GM18508 (cell line): ENCODE measurements around the gene UBA7.
"Not testable (repeated sequence)": the region's sequence is repeated elsewhere in the genome, so short reads cannot be mapped to it uniquely, and the experiment has no call there.

ENCODE experiments used
- ATAC-seq: cut with Tn5 transposase; IDR thresholded peaks from one replicate; pipeline ENCODE4 v1.9.1; 2021; ENCODE audit warnings: moderate number of reproducible peaks; ENCODE audit not compliant: insufficient read depth, unreplicated experiment

The UBA7 gene

GRCh38 chr3:49787182-49787464 lies 26.6 kb downstream of the UBA7 start:
- no peak for ATAC-seq

DNA sequence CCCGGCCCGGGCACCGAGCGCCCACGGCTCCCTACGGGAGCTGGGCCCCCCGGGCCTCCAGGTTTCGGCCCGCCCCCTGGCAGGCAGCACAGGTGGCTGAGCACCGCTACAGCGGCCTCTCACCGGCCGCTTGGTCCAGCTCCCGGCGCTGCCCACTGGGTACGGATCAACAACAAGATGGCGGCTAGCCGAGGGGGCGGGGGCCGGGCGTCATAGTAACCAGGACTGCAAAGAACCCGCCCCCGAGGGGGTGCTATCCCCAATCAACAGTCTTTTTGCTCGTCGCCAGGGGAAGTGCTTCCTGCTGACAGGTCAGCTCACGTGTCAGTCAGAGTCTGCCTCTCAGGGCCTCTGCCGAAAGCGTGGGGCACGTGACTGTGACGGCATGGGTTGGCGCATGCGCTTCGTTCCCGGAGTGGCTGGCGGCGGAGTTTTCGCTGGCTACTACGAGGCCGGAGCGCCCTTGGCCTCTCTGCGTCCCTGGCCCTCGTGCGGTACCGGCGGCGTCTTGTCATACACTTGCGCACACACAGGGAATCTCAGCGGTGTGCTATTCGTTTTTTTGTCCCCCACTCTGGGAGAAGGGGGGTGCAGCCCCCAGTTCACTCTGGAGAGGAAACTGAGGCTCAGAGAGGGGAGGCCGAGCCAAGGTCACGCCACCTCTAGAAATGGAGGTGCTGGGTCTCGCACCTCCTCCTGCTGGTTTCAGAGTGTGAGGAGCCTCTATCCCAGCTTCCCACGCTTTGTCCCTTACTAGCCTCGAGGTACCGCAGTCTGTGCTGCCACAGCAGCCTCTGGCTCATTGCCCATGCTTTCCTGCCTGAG lies 27.2 kb downstream of the UBA7 start, which contains the start of gene IP6K1:
IP6K1 (minus strand) TSS at position 186 of the 825 bp plus-strand sequence. CDS start 38,502 bp downstream, outside the sequence.
- peak; percentile 88 for ATAC-seq

DNA sequence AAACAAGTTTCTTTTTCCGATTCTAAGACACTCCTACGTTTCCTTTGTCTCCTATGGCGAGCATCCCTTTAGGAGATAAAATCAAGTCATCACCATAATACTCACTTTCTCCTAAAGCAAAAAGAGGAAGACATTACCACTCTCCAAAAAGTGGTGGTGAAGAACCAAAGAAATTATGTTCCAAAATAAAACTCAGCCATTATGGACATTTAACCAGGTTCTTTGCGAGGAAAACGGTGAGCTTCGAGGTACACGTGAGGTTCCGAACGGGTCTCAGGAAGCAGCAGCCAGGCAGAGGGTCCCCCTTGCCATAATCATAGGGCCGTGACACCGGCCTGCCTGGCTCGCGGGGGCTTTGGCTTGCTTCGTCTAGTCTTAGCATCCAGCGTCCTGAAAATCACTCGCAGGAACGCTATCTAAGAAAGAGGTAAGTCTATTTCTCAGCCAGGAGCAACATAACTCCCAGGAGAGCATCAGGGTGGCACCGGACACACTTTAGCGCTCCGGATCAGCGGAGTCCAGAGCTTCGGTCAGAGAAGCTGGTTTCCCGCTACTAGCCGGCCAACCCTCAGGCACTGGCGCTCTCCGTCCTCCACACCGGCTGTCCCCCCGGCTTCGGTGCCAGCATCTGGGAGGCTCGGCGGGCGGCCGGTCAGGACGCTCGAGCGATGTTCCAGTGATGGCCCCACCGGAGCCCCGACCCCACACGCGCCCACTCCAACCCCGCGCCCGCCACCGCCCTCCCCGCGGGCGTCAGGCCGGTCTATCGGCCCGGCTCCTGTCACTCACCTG lies 28.0 kb downstream of the UBA7 start:
- peak; percentile 17 for ATAC-seq

- not testable (repeated sequence) for ATAC-seq
Measured at GRCh38 chr3:49782277-49782676, 31.5 kb downstream of the UBA7 start.

DNA sequence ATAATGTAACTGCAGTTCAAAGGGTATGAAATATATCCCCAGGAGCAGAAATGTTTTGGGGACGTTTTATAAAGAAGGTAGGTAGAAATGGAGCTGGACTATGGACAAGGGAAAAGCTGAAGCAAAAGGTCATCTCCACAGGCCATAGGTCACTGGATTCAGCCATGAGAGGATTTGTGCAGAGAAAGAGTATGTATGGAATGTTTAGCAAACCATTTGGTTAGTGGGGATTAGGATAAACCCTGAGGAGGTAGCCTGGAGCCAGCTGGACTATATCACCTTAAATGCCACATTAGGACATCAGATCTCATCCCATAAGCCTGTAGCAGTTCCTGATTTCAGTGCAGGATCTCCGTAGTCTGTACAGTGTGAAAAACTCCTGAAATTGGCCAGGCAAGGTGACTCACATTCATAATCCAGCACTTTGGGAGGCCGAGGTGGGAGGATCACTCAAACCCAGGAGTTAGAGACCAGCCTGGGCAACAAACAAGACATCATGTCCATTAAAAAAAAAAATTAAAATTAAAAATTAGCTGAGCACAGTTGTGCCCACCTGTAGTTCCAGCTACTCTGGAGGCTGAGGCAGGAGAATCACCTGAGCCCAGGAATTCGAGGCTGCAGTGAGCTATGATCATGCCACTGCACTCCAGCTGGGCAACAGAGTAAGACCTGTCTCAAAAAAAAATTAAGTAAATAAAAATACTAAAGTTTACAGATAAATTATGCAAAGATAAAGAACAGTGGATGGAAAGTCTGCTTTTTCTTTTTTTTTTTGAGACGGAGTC lies 32.1 kb downstream of the UBA7 start:
- ATAC-seq: no peak

GRCh38 chr3:49780975-49781365 lies 32.8 kb downstream of the UBA7 start:
- ATAC-seq: not testable (repeated sequence)

DNA sequence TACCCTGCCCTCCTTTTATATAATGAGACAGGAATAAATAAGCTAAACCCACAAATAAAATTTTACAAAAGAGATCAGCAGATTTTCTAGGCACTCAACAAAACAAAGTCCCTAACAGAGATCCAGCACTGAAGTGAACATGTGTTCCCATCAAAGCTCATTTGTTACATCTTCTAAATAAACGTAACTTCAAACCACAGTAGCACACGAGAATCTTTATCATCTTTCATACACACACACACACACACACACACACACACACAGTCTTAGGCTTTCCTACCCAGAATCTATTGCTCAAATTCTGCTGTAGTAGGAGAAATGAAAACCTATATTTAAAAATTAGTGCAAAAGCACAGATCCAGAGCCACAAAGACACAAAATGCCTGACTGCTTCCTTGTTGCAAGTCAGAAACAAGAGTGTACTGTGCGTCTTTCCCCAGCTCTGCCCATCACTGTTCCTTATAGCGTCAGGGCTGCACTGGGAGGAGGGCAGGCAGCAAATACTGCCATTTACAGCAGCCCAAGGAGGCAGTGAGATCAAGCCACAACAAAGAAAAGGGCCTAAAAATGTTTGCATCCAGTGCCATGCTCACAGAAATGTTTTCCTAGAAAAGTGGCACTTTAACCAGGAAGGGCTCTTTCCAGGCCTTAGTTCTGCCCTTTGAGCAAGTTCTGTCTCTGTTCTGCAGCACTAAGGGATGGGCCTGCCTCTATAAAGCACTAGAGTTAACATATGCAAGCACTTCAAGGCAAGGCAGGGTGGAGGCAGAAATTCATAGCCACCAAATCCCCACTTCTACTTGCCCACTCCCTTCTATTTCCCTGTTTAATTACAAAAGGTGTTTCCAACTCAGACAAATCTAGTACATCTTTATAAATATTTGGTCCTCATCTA lies 33.4 kb downstream of the UBA7 start:
- no peak for ATAC-seq

GRCh38 chr3:49779358-49780079 lies 34.2 kb downstream of the UBA7 start:
- ATAC-seq: no peak

GRCh38 chr3:49776101-49776500 lies 37.7 kb downstream of the UBA7 start:
- ATAC-seq: not testable (repeated sequence)

DNA sequence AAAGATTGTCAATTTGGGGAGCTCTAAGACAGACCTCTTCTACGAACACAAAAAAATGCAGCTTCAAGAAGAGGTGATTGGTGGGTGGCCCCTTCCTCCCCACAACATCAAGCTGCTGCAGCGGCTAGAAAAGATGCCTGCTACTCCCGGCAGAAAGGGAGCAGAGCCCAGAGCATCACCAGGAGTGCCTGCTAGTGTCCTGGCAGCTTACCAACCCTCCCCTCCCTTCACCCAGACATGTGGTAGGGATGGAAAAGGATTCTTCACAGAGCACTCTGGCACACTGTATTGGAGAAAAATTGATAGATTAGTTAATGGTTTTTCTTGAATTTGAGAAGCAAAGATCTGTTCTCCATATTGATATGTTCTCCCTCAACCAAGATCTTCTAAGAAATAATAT lies 38.2 kb downstream of the UBA7 start:
- no peak for ATAC-seq

DNA sequence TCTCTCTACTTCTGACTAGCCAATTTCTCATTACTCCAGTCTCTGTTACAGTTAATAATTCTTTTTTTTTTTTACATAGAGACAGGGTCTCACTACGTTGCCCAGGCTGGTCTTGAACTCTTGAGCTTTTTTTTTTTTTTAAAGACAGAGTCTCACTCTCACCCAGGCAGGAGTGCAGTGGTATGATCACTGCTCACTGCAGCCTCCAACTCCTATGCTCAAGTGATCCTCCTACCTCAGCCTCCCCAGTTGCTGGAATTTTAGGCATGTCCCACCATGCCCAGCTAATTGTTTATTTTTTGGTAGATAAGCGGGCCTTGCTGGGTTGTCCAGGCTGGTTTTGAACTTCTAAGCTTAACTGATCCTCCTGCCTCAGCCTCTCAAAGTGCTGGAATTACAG lies 41.0 kb downstream of the UBA7 start:
- no peak for ATAC-seq

DNA sequence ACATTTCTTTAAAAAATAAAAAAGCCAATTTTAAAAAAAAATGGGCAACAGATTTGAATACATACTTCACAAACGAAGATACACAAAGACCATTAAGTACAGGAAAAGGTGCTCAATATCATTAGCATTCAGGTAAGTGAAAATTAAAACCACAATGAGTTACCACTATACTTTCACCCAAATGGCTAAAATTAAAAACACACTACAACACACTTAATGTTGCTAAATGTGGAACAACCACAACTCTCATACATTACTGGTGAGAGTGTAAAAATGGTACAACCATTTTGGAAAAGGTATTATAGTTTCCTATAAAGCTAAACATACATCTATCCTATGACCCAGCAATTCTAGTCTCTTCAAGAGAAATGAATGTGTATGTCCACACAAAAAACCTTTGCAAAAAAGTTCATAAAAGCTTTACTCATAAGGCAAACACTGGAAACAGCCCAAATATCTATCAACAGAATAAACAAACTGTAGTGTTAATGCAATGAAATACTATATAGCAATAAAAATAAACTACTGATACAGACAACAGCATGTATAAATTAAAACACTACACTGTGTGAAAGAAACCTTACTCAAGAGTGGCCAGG lies 42.3 kb downstream of the UBA7 start:
- ATAC-seq: no peak

GRCh38 chr3:49769926-49770325 lies 43.8 kb downstream of the UBA7 start:
- ATAC-seq: no peak

- ATAC-seq: no peak
Measured at GRCh38 chr3:49769286-49769915, 44.4 kb downstream of the UBA7 start.

- no peak for ATAC-seq
Measured at GRCh38 chr3:49763981-49764380, 49.8 kb downstream of the UBA7 start.

DNA sequence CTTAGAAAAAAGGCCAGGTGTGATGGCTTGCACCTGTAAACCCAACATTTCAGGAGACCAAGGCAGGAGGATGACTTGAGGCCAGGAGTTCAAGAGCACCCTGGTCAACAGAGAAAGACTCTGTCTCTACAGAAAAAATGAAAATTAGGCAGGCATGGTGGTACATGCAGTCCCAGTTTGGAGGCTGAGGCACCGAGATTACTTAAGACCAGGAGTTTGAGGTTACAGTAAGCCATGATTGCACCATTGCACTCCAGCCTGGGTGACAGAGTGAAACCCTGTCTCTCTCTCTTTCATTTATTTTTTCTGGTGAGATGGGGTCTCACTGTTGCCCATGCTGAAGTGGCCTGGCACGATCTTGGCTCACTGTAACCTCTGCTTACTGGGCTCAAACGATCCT lies 52.1 kb downstream of the UBA7 start:
- no peak for ATAC-seq

DNA sequence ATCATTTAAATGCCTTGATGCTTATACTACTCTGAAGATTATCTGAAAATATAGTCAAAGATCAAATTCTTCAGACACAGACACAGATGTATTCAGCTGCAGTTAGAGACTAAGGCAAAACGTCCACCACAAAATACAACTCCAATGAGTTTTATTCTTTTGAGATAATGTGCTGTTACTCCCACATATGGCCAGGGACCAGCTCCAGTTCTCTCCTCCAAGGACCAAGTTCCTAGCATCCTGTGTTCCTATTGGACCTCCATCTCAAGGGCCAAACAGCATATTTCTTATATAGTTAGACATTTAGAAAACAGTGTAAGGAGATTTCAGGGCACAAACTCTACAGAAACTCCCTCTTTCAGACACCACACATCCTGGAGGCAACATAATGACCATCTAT lies 54.5 kb downstream of the UBA7 start:
- ATAC-seq: no peak

DNA sequence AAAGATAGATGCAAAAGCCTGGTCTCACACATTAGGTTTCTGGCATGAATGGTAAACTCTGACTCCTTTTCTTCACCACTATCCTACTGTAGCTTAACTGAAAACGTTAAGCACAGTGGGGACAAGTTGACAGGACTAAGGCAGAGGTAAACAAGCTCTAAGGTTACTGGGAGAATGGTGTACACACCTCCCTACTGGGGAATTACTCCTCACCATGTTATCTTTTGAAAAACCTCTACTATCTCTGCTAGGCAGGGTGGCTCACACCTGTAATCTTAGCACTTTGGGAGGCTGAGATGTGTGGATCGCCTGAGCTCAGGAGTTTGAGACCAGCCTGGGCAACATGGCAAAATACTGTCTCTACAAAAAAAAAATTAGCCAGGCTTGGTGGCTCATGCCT lies 56.6 kb downstream of the UBA7 start:
- no peak for ATAC-seq
